Smooth muscle cell (in vitro differentiated cells): ENCODE data around the gene PPFIA2. TPM values are rescaled to one million over a fixed set of nuclear protein-coding genes. Genes with fewer than 3 reads are reported as not detected.

Source experiments
- DNase-seq: peaks from one replicate; lab custom pipeline; 2025; ENCODE audit not compliant: unreplicated experiment; lab: John Stamatoyannopoulos, UW
- H2AFZ ChIP-seq: fragments of 200-600 bp; sonication (generic); 2 replicates; pipeline ENCODE4 v1.6.0; 2016; ENCODE audit warnings: antibody characterized with exemption, low read depth, mild to moderate bottlenecking
- H3F3A ChIP-seq: fragments of 200-600 bp; sonication (generic); 2 replicates; pipeline ENCODE4 v1.6.0; 2017; ENCODE audit warnings: antibody characterized with exemption, low read depth
- H3K27ac ChIP-seq: fragments of 200-600 bp; sonication (generic); 2 replicates; pipeline ENCODE4 v1.5.1; 2016; ENCODE audit warnings: low read depth, mild to moderate bottlenecking
- H3K27me3 ChIP-seq: fragments of 200-600 bp; sonication (generic); 2 replicates; pipeline ENCODE4 v1.6.1; 2016; ENCODE audit warnings: low read depth, mild to moderate bottlenecking
- H3K36me3 ChIP-seq: fragments of 200-600 bp; sonication (generic); 2 replicates; pipeline ENCODE4 v1.5.1; 2016; ENCODE audit warnings: low read depth
- H3K4me1 ChIP-seq: fragments of 200-600 bp; sonication (generic); 2 replicates; pipeline ENCODE4 v1.5.1; 2016; ENCODE audit warnings: low read depth
- H3K4me2 ChIP-seq: fragments of 200-600 bp; sonication (generic); 2 replicates; pipeline ENCODE4 v1.6.0; 2016; ENCODE audit warnings: mild to moderate bottlenecking
- H3K4me3 ChIP-seq: fragments of 200-600 bp; sonication (generic); 2 replicates; pipeline ENCODE4 v1.5.1; 2016; ENCODE audit warnings: mild to moderate bottlenecking
- H3K79me2 ChIP-seq: fragments of 200-600 bp; sonication (generic); 2 replicates; pipeline ENCODE4 v1.6.0; 2016; ENCODE audit warnings: low read depth, mild to moderate bottlenecking
- H3K9ac ChIP-seq: fragments of 200-600 bp; sonication (generic); 2 replicates; pipeline ENCODE4 v1.6.0; 2016; ENCODE audit warnings: low read depth
- H3K9me3 ChIP-seq: fragments of 200-600 bp; sonication (generic); replicated peaks from 2 replicates; pipeline ENCODE4 v1.5.1; 2016; ENCODE audit warnings: low read depth
- H4K20me1 ChIP-seq: fragments of 200-600 bp; sonication (generic); 2 replicates; pipeline ENCODE4 v1.6.0; 2016; ENCODE audit warnings: low read depth
- CTCF ChIP-seq: fragments of 200-600 bp; sonication (generic); IDR thresholded peaks from 2 replicates; pipeline ENCODE4 v1.5.1; 2017; ENCODE audit warnings: borderline replicate concordance, mild to moderate bottlenecking, antibody characterized with exemption; ENCODE audit not compliant: insufficient read depth, poor library complexity, severe bottlenecking
- WGBS: methylation state at CpG from one replicate; pipeline ENCODE4 v1.1.7; 2016; ENCODE audit warnings: low lambda C conversion rate; 5-methylcytosine and 5-hydroxymethylcytosine counted together
- polyA plus RNA-seq: library from polyadenylated mRNA; unstranded; fragments of >200 nt; fragmentation: Nextera tagmentation; extraction: Ambion mirVana; gene quantifications from 2 replicates; pipeline ENCODE4 v1.2.1, GENCODE V29; 2016
- total RNA-seq: library from RNA; depleted of rRNA; stranded (reverse); fragments of >200 nt; gene quantifications from 2 replicates; pipeline ENCODE4 v1.2.3, GENCODE V29; 2014

PPFIA2 gene
- total and polyA plus RNA-seq, 2 experiments from 2014 or later, result not detected

GRCh38 chr12:81327425-81327824, 431.7 kb downstream of the PPFIA2 start:
- TF ChIP-seq CTCF, result no peak
- no peaks in the 10 kb centered on the region for H4K20me1 ChIP-seq
- H3K79me2 ChIP-seq, result no peaks in the 10 kb centered on the region
- H2AFZ ChIP-seq, result no peak overlapping the region
- DNase-seq, result no peak
- H3K36me3 ChIP-seq, result no peaks in the 10 kb centered on the region
- H3F3A ChIP-seq, result no peaks in the 10 kb centered on the region
- H3K9me3 ChIP-seq, result no peaks in the 10 kb centered on the region
- H3K4me1 ChIP-seq, result no peaks in the 10 kb centered on the region
- no peak overlapping the region for H3K9ac ChIP-seq
- H3K27me3 ChIP-seq, result no peaks in the 10 kb centered on the region
- H3K4me3 ChIP-seq, result no peak overlapping the region
- no peak overlapping the region for H3K4me2 ChIP-seq
- no peak overlapping the region for H3K27ac ChIP-seq

GRCh38 chr12:81325086-81325485, 434.1 kb downstream of the PPFIA2 start:
- H3K9ac ChIP-seq, result no peak overlapping the region
- no peak for DNase-seq
- H3K4me3 ChIP-seq, result no peak overlapping the region
- H4K20me1 ChIP-seq, result no peaks in the 10 kb centered on the region
- no peaks in the 10 kb centered on the region for H3F3A ChIP-seq
- no peaks in the 10 kb centered on the region for H3K79me2 ChIP-seq
- H3K4me1 ChIP-seq, result no peaks in the 10 kb centered on the region
- H3K27me3 ChIP-seq, result no peaks in the 10 kb centered on the region
- no peak overlapping the region for H3K27ac ChIP-seq
- H2AFZ ChIP-seq, result no peak overlapping the region
- no peaks in the 10 kb centered on the region for H3K9me3 ChIP-seq
- H3K36me3 ChIP-seq, result no peaks in the 10 kb centered on the region
- no peak overlapping the region for H3K4me2 ChIP-seq
- no peak for TF ChIP-seq CTCF

GRCh38 chr12:81314903-81315531, 444.1 kb downstream of the PPFIA2 start:
- no peak overlapping the region for H3K9ac ChIP-seq
- no peaks in the 10 kb centered on the region for H3K4me1 ChIP-seq
- H3K4me3 ChIP-seq, result no peak overlapping the region
- no peak overlapping the region for H2AFZ ChIP-seq
- H4K20me1 ChIP-seq, result no peaks in the 10 kb centered on the region
- H3K36me3 ChIP-seq, result no peaks in the 10 kb centered on the region
- 79% methylated on average over 2 of the region's 2 CpGs for WGBS
- no peaks in the 10 kb centered on the region for H3K79me2 ChIP-seq
- H3F3A ChIP-seq, result no peaks in the 10 kb centered on the region
- no peak for TF ChIP-seq CTCF
- H3K27ac ChIP-seq, result no peak overlapping the region
- no peaks in the 10 kb centered on the region for H3K9me3 ChIP-seq
- H3K4me2 ChIP-seq, result no peak overlapping the region
- H3K27me3 ChIP-seq, result peaks cover 13% of the 10 kb centered on the region
- DNase-seq, result no peak

GRCh38 chr12:81303935-81304334, 455.2 kb downstream of the PPFIA2 start:
- Histone ChIP-seq H4K20me1 (no peaks in the 10 kb centered on the region), H3K9me3 (no peaks in the 10 kb centered on the region), H3K36me3 (no peaks in the 10 kb centered on the region), H3K9ac (no peak overlapping the region), H3K4me3 (no peak overlapping the region), H3K79me2 (no peaks in the 10 kb centered on the region), H3K4me2 (no peak overlapping the region), H2AFZ (no peak overlapping the region), H3K27me3 (peaks cover 8% of the 10 kb centered on the region), H3K4me1 (no peaks in the 10 kb centered on the region), H3K27ac (no peak overlapping the region), H3F3A (no peaks in the 10 kb centered on the region)
- 86% methylated on average over 3 of the region's 3 CpGs for WGBS
- DNase-seq, result no peak
- no peak for TF ChIP-seq CTCF
